K562 (cell line): ENCODE results near the gene ZNF215. TPM values are rescaled to one million over a fixed set of nuclear protein-coding genes. Genes with fewer than 3 reads are reported as not detected.
A peak's percentile ranks its signal among the peaks of the same experiment; 100 is the strongest.

Experiments used
- GMEB1 ChIP-seq: fragments of 250-450 bp; sonication (Bioruptor Pico); IDR thresholded peaks from 2 replicates; pipeline ENCODE4 v1.4.0; 2020; ENCODE audit warnings: mild to moderate bottlenecking
- HMBOX1 ChIP-seq: sonication (generic); IDR thresholded peaks from 2 replicates; pipeline ENCODE4 v1.6.1; 2016
- IRF1 ChIP-seq: sonication (generic); formaldehyde crosslinking; IDR thresholded peaks from 2 replicates; pipeline ENCODE4 v1.8.0; 2022; ENCODE audit warnings: missing genetic modification reagents, mild to moderate bottlenecking, borderline replicate concordance
- MBD1 ChIP-seq: fragments of 250-450 bp; sonication (Bioruptor Pico); IDR thresholded peaks from 2 replicates; pipeline ENCODE4 v1.8.0; 2022; ENCODE audit warnings: inconsistent platforms
- NCOA6 ChIP-seq: fragments of 450-650 bp; IDR thresholded peaks from 2 replicates; pipeline ENCODE4 v1.6.1; 2017; ENCODE audit warnings: mild to moderate bottlenecking
- PHF8 ChIP-seq: fragments of 200-600 bp; sonication (generic); IDR thresholded peaks from 2 replicates; pipeline ENCODE4 v1.6.1; 2012; ENCODE audit warnings: mixed run types, mild to moderate bottlenecking, inconsistent platforms, low read length, moderate library complexity, borderline replicate concordance
- POLR2G ChIP-seq: fragments of 200-400 bp; formaldehyde crosslinking; IDR thresholded peaks from 2 replicates; pipeline ENCODE4 v1.6.1; 2017; ENCODE audit warnings: low read depth, mild to moderate bottlenecking, antibody characterized with exemption, low read length, moderate library complexity
- RBM25 ChIP-seq: fragments of 200-400 bp; formaldehyde crosslinking; IDR thresholded peaks from 2 replicates; pipeline ENCODE4 v1.6.1; 2018; ENCODE audit warnings: low read length, low read depth, moderate library complexity; ENCODE audit not compliant: severe bottlenecking
- SMARCE1 ChIP-seq: fragments of 450-650 bp; IDR thresholded peaks from 2 replicates; pipeline ENCODE4 v1.7.1; 2016; ENCODE audit warnings: mild to moderate bottlenecking
- ZBTB40 ChIP-seq, 2 experiments: fragments of 450-650 bp in 1 of 2; sonication (generic) in 1 of 2; formaldehyde crosslinking in 1 of 2; IDR thresholded peaks; 2 replicates each; pipeline versions ENCODE4 v1.7.1 to v1.9.0; 2016 to 2022; ENCODE audit warnings: inconsistent platforms in 1 of 2, mild to moderate bottlenecking in 1 of 2, missing genetic modification reagents in 1 of 2
- ZNF717 ChIP-seq: fragments of 250-450 bp; sonication (Bioruptor Pico); IDR thresholded peaks from 2 replicates; pipeline ENCODE4 v1.5.0; 2021
- polyA plus RNA-seq, 8 experiments: library from polyadenylated mRNA; depleted of rRNA in 4 of 8; stranded (reverse) in 5 of 8; unstranded in 3 of 8; fragments of >200 nt; fragmentation: Nextera tagmentation in 2 of 8; fragmentation: Illumina TruSeq in 1 of 8; extraction: Ambion mirVana in 2 of 8; extraction: Trizol in 1 of 8; gene quantifications; 2 replicates each; pipeline versions ENCODE4 v1.2.1 to v1.2.3, GENCODE V29; 2011 to 2014; ENCODE audit warnings: inconsistent platforms in 1 of 8, missing spikeins in 1 of 8
- total RNA-seq, 7 experiments: library from RNA; depleted of rRNA in 6 of 7; stranded (reverse); fragments of >200 nt in 6 of 7; fragmentation: Illumina TruSeq in 2 of 7; extraction: Trizol in 2 of 7; gene quantifications; 2 replicates each; pipeline versions ENCODE4 v1.2.1 to v1.2.3, GENCODE V29; 2011 to 2021; ENCODE audit warnings: low replicate concordance in 1 of 7

Gene ZNF215
- total and polyA plus RNA-seq, 9 of the 15 experiments (the other 6 are each of a cell fraction or from before 2014, with no cell fraction given): 11.2 to 19.1 (median 14.2) TPM

GRCh38 chr11:6888830-6889229, 37.4 kb upstream of the ZNF215 start (continued):
- TF ChIP-seq ZBTB40 (IDR thresholded peaks at IDR 0.05) (no peak), ZBTB40 (CRISPR knock-in tag; IDR thresholded peaks at IDR 0.05) (no peak), MBD1 (CRISPR knock-in tag) (no peak), PHF8 (no peak), NCOA6 (no peak), IRF1 (no peak), GMEB1 (CRISPR knock-in tag) (no peak), ZNF717 (CRISPR knock-in tag) (no peak), SMARCE1 (no peak), POLR2G (no peak), HMBOX1 (no peak), RBM25 (peak; percentile 72)
